Measurements from ENCODE around the gene TFAP2A.

Gene TFAP2A

GRCh38 chr6:10449751-10450150 is 34.9 kb upstream of the TFAP2A start:
- Histone ChIP-seq H3K9me3 (ENCODE audit: control insufficient read depth in 2 of 2, low read length in 2 of 2) (no peaks in the 10 kb centered on the region), H3K27ac (ENCODE audit: low read depth in 2 of 2, low read length in 2 of 2) (no peak overlapping the region), H3K4me3 (ENCODE audit: low read length in 2 of 2) (no peak overlapping the region), H3K4me1 (ENCODE audit: control insufficient read depth in 2 of 2, insufficient read depth in 2 of 2, low read length in 2 of 2) (no peaks in the 10 kb centered on the region), H3K27me3 (ENCODE audit: control insufficient read depth in 2 of 2, insufficient read depth in 2 of 2, low read length in 2 of 2) (peaks cover 0 to 3% of the 10 kb centered on the region in 2 donors), H3K36me3 (ENCODE audit: control insufficient read depth in 2 of 2, insufficient read depth in 2 of 2, low read length in 2 of 2) (no peaks in the 10 kb centered on the region), H3K9ac (ENCODE audit: low read depth in 1 of 2, low read length in 2 of 2) (no peak overlapping the region)

GRCh38 chr6:10448096-10448495 is 33.2 kb upstream of the TFAP2A start:
- Histone ChIP-seq H3K4me1 (ENCODE audit: control insufficient read depth in 2 of 2, insufficient read depth in 2 of 2, low read length in 2 of 2) (no peaks in the 10 kb centered on the region), H3K4me3 (ENCODE audit: low read length in 2 of 2) (no peak overlapping the region), H3K9me3 (ENCODE audit: control insufficient read depth in 2 of 2, low read length in 2 of 2) (no peaks in the 10 kb centered on the region), H3K36me3 (ENCODE audit: control insufficient read depth in 2 of 2, insufficient read depth in 2 of 2, low read length in 2 of 2) (no peaks in the 10 kb centered on the region), H3K9ac (ENCODE audit: low read depth in 1 of 2, low read length in 2 of 2) (no peak overlapping the region), H3K27me3 (ENCODE audit: control insufficient read depth in 2 of 2, insufficient read depth in 2 of 2, low read length in 2 of 2) (peaks cover 0 to 3% of the 10 kb centered on the region in 2 donors), H3K27ac (ENCODE audit: low read depth in 2 of 2, low read length in 2 of 2) (no peak overlapping the region)

- Histone ChIP-seq H3K4me3 (ENCODE audit: low read length in 2 of 2) (no peak overlapping the region), H3K9me3 (ENCODE audit: control insufficient read depth in 2 of 2, low read length in 2 of 2) (no peaks in the 10 kb centered on the region), H3K4me1 (ENCODE audit: control insufficient read depth in 2 of 2, insufficient read depth in 2 of 2, low read length in 2 of 2) (no peaks in the 10 kb centered on the region), H3K27me3 (ENCODE audit: control insufficient read depth in 2 of 2, insufficient read depth in 2 of 2, low read length in 2 of 2) (peaks cover 0 to 2% of the 10 kb centered on the region in 2 donors), H3K36me3 (ENCODE audit: control insufficient read depth in 2 of 2, insufficient read depth in 2 of 2, low read length in 2 of 2) (no peaks in the 10 kb centered on the region), H3K9ac (ENCODE audit: low read depth in 1 of 2, low read length in 2 of 2) (no peak overlapping the region), H3K27ac (ENCODE audit: low read depth in 2 of 2, low read length in 2 of 2) (no peak overlapping the region)
Observed at GRCh38 chr6:10446548-10446947, 31.7 kb upstream of the TFAP2A start.

- Histone ChIP-seq H3K36me3 (ENCODE audit: control insufficient read depth in 2 of 2, insufficient read depth in 2 of 2, low read length in 2 of 2) (no peaks in the 10 kb centered on the region), H3K27ac (ENCODE audit: low read depth in 2 of 2, low read length in 2 of 2) (no peak overlapping the region), H3K4me1 (ENCODE audit: control insufficient read depth in 2 of 2, insufficient read depth in 2 of 2, low read length in 2 of 2) (no peaks in the 10 kb centered on the region), H3K4me3 (ENCODE audit: low read length in 2 of 2) (no peak overlapping the region), H3K9me3 (ENCODE audit: control insufficient read depth in 2 of 2, low read length in 2 of 2) (no peaks in the 10 kb centered on the region), H3K27me3 (ENCODE audit: control insufficient read depth in 2 of 2, insufficient read depth in 2 of 2, low read length in 2 of 2) (peaks cover 0 to 3% of the 10 kb centered on the region in 2 donors), H3K9ac (ENCODE audit: low read depth in 1 of 2, low read length in 2 of 2) (no peak overlapping the region)
Observed at GRCh38 chr6:10441655-10442009, 26.8 kb upstream of the TFAP2A start.

GRCh38 chr6:10441004-10441654 is 26.3 kb upstream of the TFAP2A start:
- Histone ChIP-seq H3K9me3 (ENCODE audit: control insufficient read depth in 2 of 2, low read length in 2 of 2) (no peaks in the 10 kb centered on the region), H3K36me3 (ENCODE audit: control insufficient read depth in 2 of 2, insufficient read depth in 2 of 2, low read length in 2 of 2) (no peaks in the 10 kb centered on the region), H3K27ac (ENCODE audit: low read depth in 2 of 2, low read length in 2 of 2) (no peak overlapping the region), H3K4me3 (ENCODE audit: low read length in 2 of 2) (no peak overlapping the region), H3K9ac (ENCODE audit: low read depth in 1 of 2, low read length in 2 of 2) (no peak overlapping the region), H3K4me1 (ENCODE audit: control insufficient read depth in 2 of 2, insufficient read depth in 2 of 2, low read length in 2 of 2) (no peaks in the 10 kb centered on the region), H3K27me3 (ENCODE audit: control insufficient read depth in 2 of 2, insufficient read depth in 2 of 2, low read length in 2 of 2) (peaks cover 0 to 3% of the 10 kb centered on the region in 2 donors)

- Histone ChIP-seq H3K27ac (ENCODE audit: low read depth in 2 of 2, low read length in 2 of 2) (no peak overlapping the region), H3K9ac (ENCODE audit: low read depth in 1 of 2, low read length in 2 of 2) (no peak overlapping the region), H3K4me1 (ENCODE audit: control insufficient read depth in 2 of 2, insufficient read depth in 2 of 2, low read length in 2 of 2) (no peaks in the 10 kb centered on the region), H3K36me3 (ENCODE audit: control insufficient read depth in 2 of 2, insufficient read depth in 2 of 2, low read length in 2 of 2) (no peaks in the 10 kb centered on the region), H3K9me3 (ENCODE audit: control insufficient read depth in 2 of 2, low read length in 2 of 2) (no peaks in the 10 kb centered on the region), H3K4me3 (ENCODE audit: low read length in 2 of 2) (no peak overlapping the region), H3K27me3 (ENCODE audit: control insufficient read depth in 2 of 2, insufficient read depth in 2 of 2, low read length in 2 of 2) (peaks cover 0 to 3% of the 10 kb centered on the region in 2 donors)
Observed at GRCh38 chr6:10437891-10438290, 23.0 kb upstream of the TFAP2A start.

- no peaks in the 10 kb centered on the region for H3K4me1 ChIP-seq (ENCODE audit: control insufficient read depth in 2 of 2, insufficient read depth in 2 of 2, low read length in 2 of 2)
- no peaks in the 10 kb centered on the region for H3K9me3 ChIP-seq (ENCODE audit: control insufficient read depth in 2 of 2, low read length in 2 of 2)
- no peak overlapping the region for H3K9ac ChIP-seq (ENCODE audit: low read depth in 1 of 2, low read length in 2 of 2)
- H3K36me3 ChIP-seq (ENCODE audit: control insufficient read depth in 2 of 2, insufficient read depth in 2 of 2, low read length in 2 of 2), result no peaks in the 10 kb centered on the region
- H3K4me3 ChIP-seq (ENCODE audit: low read length in 2 of 2), result no peak overlapping the region
- H3K27ac ChIP-seq (ENCODE audit: low read depth in 2 of 2, low read length in 2 of 2), result no peak overlapping the region
- H3K27me3 ChIP-seq (ENCODE audit: control insufficient read depth in 2 of 2, insufficient read depth in 2 of 2, low read length in 2 of 2), result no peaks in the 10 kb centered on the region
Observed at GRCh38 chr6:10434235-10434634, 19.4 kb upstream of the TFAP2A start.

- Histone ChIP-seq H3K27ac (ENCODE audit: low read depth in 2 of 2, low read length in 2 of 2) (no peak overlapping the region), H3K9me3 (ENCODE audit: control insufficient read depth in 2 of 2, low read length in 2 of 2) (no peaks in the 10 kb centered on the region), H3K36me3 (ENCODE audit: control insufficient read depth in 2 of 2, insufficient read depth in 2 of 2, low read length in 2 of 2) (no peaks in the 10 kb centered on the region), H3K4me1 (ENCODE audit: control insufficient read depth in 2 of 2, insufficient read depth in 2 of 2, low read length in 2 of 2) (no peaks in the 10 kb centered on the region), H3K9ac (ENCODE audit: low read depth in 1 of 2, low read length in 2 of 2) (no peak overlapping the region), H3K27me3 (ENCODE audit: control insufficient read depth in 2 of 2, insufficient read depth in 2 of 2, low read length in 2 of 2) (no peaks in the 10 kb centered on the region), H3K4me3 (ENCODE audit: low read length in 2 of 2) (no peak overlapping the region)
Observed at GRCh38 chr6:10433322-10433721, 18.4 kb upstream of the TFAP2A start.

GRCh38 chr6:10431423-10432164 is 16.7 kb upstream of the TFAP2A start:
- Histone ChIP-seq H3K27ac (ENCODE audit: low read depth in 2 of 2, low read length in 2 of 2) (no peak overlapping the region), H3K36me3 (ENCODE audit: control insufficient read depth in 2 of 2, insufficient read depth in 2 of 2, low read length in 2 of 2) (no peaks in the 10 kb centered on the region), H3K4me1 (ENCODE audit: control insufficient read depth in 2 of 2, insufficient read depth in 2 of 2, low read length in 2 of 2) (peaks cover 3 to 4% of the 10 kb centered on the region in 2 donors), H3K9ac (ENCODE audit: low read depth in 1 of 2, low read length in 2 of 2) (no peak overlapping the region), H3K9me3 (ENCODE audit: control insufficient read depth in 2 of 2, low read length in 2 of 2) (no peaks in the 10 kb centered on the region), H3K27me3 (ENCODE audit: control insufficient read depth in 2 of 2, insufficient read depth in 2 of 2, low read length in 2 of 2) (peaks cover 0 to 6% of the 10 kb centered on the region in 2 donors), H3K4me3 (ENCODE audit: low read length in 2 of 2) (no peak overlapping the region)

GRCh38 chr6:10429638-10430427 is 15.0 kb upstream of the TFAP2A start:
- Histone ChIP-seq H3K36me3 (ENCODE audit: control insufficient read depth in 2 of 2, insufficient read depth in 2 of 2, low read length in 2 of 2) (no peaks in the 10 kb centered on the region), H3K4me1 (ENCODE audit: control insufficient read depth in 2 of 2, insufficient read depth in 2 of 2, low read length in 2 of 2) (peaks cover 5 to 8% of the 10 kb centered on the region in 2 donors), H3K27me3 (ENCODE audit: control insufficient read depth in 2 of 2, insufficient read depth in 2 of 2, low read length in 2 of 2) (peaks cover 12 to 21% of the 10 kb centered on the region in 2 donors)

More at GRCh38 chr6:10429638-10430427, 15.0 kb upstream of the TFAP2A start:
- H3K9me3 ChIP-seq (ENCODE audit: control insufficient read depth in 2 of 2, low read length in 2 of 2), result no peaks in the 10 kb centered on the region
- no peak overlapping the region for H3K27ac ChIP-seq (ENCODE audit: low read depth in 2 of 2, low read length in 2 of 2)
- no peak overlapping the region for H3K4me3 ChIP-seq (ENCODE audit: low read length in 2 of 2)
- H3K9ac ChIP-seq (ENCODE audit: low read depth in 1 of 2, low read length in 2 of 2), result no peak overlapping the region
